Measurements from ENCODE around the gene TTC17.

TTC17 gene

GRCh38 chr11:43378897-43379296, 20.2 kb downstream of the TTC17 start:
- in situ Hi-C loops (cut with MboI; ENCODE audit: low pct_unique_long_range_greater_than_20kb, low sequenced_read_pairs, unreplicated experiment): no loop called here
- TF ChIP-seq, protein P1, sequence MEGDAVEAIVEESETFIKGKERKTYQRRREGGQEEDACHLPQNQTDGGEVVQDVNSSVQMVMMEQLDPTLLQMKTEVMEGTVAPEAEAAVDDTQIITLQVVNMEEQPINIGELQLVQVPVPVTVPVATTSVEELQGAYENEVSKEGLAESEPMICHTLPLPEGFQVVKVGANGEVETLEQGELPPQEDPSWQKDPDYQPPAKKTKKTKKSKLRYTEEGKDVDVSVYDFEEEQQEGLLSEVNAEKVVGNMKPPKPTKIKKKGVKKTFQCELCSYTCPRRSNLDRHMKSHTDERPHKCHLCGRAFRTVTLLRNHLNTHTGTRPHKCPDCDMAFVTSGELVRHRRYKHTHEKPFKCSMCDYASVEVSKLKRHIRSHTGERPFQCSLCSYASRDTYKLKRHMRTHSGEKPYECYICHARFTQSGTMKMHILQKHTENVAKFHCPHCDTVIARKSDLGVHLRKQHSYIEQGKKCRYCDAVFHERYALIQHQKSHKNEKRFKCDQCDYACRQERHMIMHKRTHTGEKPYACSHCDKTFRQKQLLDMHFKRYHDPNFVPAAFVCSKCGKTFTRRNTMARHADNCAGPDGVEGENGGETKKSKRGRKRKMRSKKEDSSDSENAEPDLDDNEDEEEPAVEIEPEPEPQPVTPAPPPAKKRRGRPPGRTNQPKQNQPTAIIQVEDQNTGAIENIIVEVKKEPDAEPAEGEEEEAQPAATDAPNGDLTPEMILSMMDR (IDR thresholded peaks at IDR 0.05; ENCODE audit: extremely low read depth, insufficient read depth, missing control alignments): no peak
- DNase-seq (ENCODE audit: low spot score): no peak

- no peak for DNase-seq (ENCODE audit: low spot score)
- in situ Hi-C loops (cut with MboI; ENCODE audit: low pct_unique_long_range_greater_than_20kb, low sequenced_read_pairs, unreplicated experiment): no loop called here
- TF ChIP-seq, protein P1 (IDR thresholded peaks at IDR 0.05; ENCODE audit: extremely low read depth, insufficient read depth, missing control alignments): no peak
These were observed 23.1 kb downstream of the TTC17 start for GRCh38 chr11:43381802-43382201.

GRCh38 chr11:43382614-43383013, 23.9 kb downstream of the TTC17 start:
- TF ChIP-seq, protein P1 (IDR thresholded peaks at IDR 0.05; ENCODE audit: extremely low read depth, insufficient read depth, missing control alignments): no peak
- in situ Hi-C loops (cut with MboI; ENCODE audit: low pct_unique_long_range_greater_than_20kb, low sequenced_read_pairs, unreplicated experiment): no loop called here

DNA sequence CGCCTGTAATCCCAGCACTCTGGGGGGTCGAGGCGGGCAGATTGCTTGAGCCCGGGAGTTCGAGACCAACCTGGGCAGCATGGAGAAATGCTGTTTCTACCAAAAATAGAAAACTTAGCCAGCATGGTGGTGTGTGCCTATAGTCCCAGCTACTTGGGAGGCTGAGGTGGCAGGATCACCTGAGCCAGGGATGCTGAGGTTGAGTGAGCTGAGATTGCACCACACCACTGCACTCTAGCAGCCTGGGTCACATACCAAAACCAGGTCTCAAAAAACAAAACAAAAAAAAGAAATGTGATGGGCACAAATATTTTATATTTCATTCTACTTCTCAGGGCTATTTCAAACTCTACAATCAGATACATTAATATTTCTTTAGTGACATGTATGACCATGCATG, 25.7 kb downstream of the TTC17 start:
- DNase-seq (ENCODE audit: low spot score): no peak
- in situ Hi-C loops (cut with MboI; ENCODE audit: low pct_unique_long_range_greater_than_20kb, low sequenced_read_pairs, unreplicated experiment): no loop called here
- TF ChIP-seq, protein P1 (IDR thresholded peaks at IDR 0.05; ENCODE audit: extremely low read depth, insufficient read depth, missing control alignments): no peak

More at GRCh38 chr11:43382614-43383013, 23.9 kb downstream of the TTC17 start:
- no peak for DNase-seq (ENCODE audit: low spot score)

DNA sequence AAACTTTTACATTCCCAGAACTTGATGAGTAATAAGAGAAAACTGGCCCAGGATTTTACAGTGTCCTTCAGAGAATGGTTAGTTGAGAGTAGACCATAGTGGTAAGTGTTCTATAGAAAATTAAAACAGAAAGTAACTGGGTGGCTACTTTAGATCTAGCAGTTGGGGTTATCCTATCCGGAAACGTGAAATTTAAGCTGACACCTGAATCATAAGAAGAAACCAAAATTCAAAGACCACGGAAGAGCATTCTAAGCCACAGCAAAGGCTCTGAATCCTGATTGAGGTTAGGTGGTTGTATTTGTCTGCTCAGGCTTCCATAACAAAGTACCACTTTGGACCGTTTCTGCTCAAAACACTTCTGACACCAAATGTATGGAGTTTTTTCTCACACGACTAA, 34.0 kb downstream of the TTC17 start:
- in situ Hi-C loops (cut with MboI; ENCODE audit: low pct_unique_long_range_greater_than_20kb, low sequenced_read_pairs, unreplicated experiment): no loop called here
- no peak for DNase-seq (ENCODE audit: low spot score)
- TF ChIP-seq, protein P1 (IDR thresholded peaks at IDR 0.05; ENCODE audit: extremely low read depth, insufficient read depth, missing control alignments): no peak

GRCh38 chr11:43393765-43394355, 35.1 kb downstream of the TTC17 start:
- TF ChIP-seq, protein P1 (IDR thresholded peaks at IDR 0.05; ENCODE audit: extremely low read depth, insufficient read depth, missing control alignments): no peak
- no peak for DNase-seq (ENCODE audit: low spot score)
- in situ Hi-C loops (cut with MboI; ENCODE audit: low pct_unique_long_range_greater_than_20kb, low sequenced_read_pairs, unreplicated experiment): no loop called here
